HG03439 (cell line): ENCODE results near the gene CASK.
"Not testable (repeated sequence)": the region's sequence is repeated elsewhere in the genome, so short reads cannot be mapped to it uniquely, and the experiment has no call there.

Source experiments
- ATAC-seq: cut with Tn5 transposase; IDR thresholded peaks from one replicate; pipeline ENCODE4 v1.9.1; 2021; ENCODE audit warnings: mild to moderate bottlenecking, moderate library complexity; ENCODE audit not compliant: unreplicated experiment

Gene CASK

GRCh38 chrX:41705042-41705441 is 218.3 kb downstream of the CASK start:
- no peak for ATAC-seq

- ATAC-seq, result no peak
These were observed 219.8 kb downstream of the CASK start for GRCh38 chrX:41703574-41704029.

GRCh38 chrX:41695426-41695825 is 227.9 kb downstream of the CASK start:
- no peak for ATAC-seq

- no peak for ATAC-seq
These were observed 230.3 kb downstream of the CASK start for GRCh38 chrX:41693024-41693423.

- no peak for ATAC-seq
These were observed 231.1 kb downstream of the CASK start for GRCh38 chrX:41692162-41692749.

- ATAC-seq, result no peak
These were observed 233.6 kb downstream of the CASK start for GRCh38 chrX:41689711-41690110.

- ATAC-seq, result no peak
These were observed 234.5 kb downstream of the CASK start, which contains the start of gene GPR34 for GRCh38 chrX:41688835-41689234. GPR34 (plus strand) TSS chrX:41688973; CDS start chrX:41695634, 6,661 bp downstream.

- ATAC-seq, result no peak
These were observed 235.2 kb downstream of the CASK start for GRCh38 chrX:41688156-41688555.

GRCh38 chrX:41686788-41687187 is 236.6 kb downstream of the CASK start:
- no peak for ATAC-seq

- no peak for ATAC-seq
These were observed 238.4 kb downstream of the CASK start for GRCh38 chrX:41684940-41685339.

- no peak for ATAC-seq
These were observed 239.2 kb downstream of the CASK start for GRCh38 chrX:41684138-41684537.

GRCh38 chrX:41677183-41678060 is 245.9 kb downstream of the CASK start:
- ATAC-seq, result no peak

- not testable (repeated sequence) for ATAC-seq
These were observed 247.0 kb downstream of the CASK start for GRCh38 chrX:41676361-41676760.

GRCh38 chrX:41672643-41673042 is 250.7 kb downstream of the CASK start:
- no peak for ATAC-seq

- no peak for ATAC-seq
These were observed 252.3 kb downstream of the CASK start for GRCh38 chrX:41671082-41671481.

- ATAC-seq, result no peak
These were observed 253.2 kb downstream of the CASK start for GRCh38 chrX:41670112-41670511.

- no peak for ATAC-seq
These were observed 255.7 kb downstream of the CASK start for GRCh38 chrX:41667631-41668030.

- no peak for ATAC-seq
These were observed 257.1 kb downstream of the CASK start for GRCh38 chrX:41666251-41666650.

GRCh38 chrX:41665686-41666085 is 257.7 kb downstream of the CASK start:
- ATAC-seq, result no peak

- ATAC-seq, result no peak
These were observed 258.4 kb downstream of the CASK start for GRCh38 chrX:41664908-41665307.

GRCh38 chrX:41664375-41664901 is 258.9 kb downstream of the CASK start:
- ATAC-seq, result peak; percentile 85
